Endothelial cell of umbilical vein (primary cell): ENCODE data around the gene TMEM82. TPM values are rescaled to one million over a fixed set of nuclear protein-coding genes. Genes with fewer than 3 reads are reported as not detected.

Source experiments
- BruUV-seq: library from RNA; stranded (reverse); fragments of 400-500 nt; replicated peaks from 2 replicates; lab custom pipeline; 2021; lab: Mats Ljungman, UMichigan
- CTCF ChIA-PET: fragments of 300-600, 350-600 bp; sonication (Branson Sonifier 250); formaldehyde crosslinking; loops from one replicate; lab custom pipeline; 2021; ENCODE audit warnings: antibody characterized with exemption, inconsistent platforms; lab: Charles Lee
- POLR2A ChIA-PET: fragments of 300-600, 350-600 bp; sonication (Branson Sonifier 250); formaldehyde crosslinking; loops from one replicate; lab custom pipeline; 2021; ENCODE audit warnings: antibody characterized with exemption, inconsistent platforms; lab: Charles Lee
- DNase-seq: peaks from one replicate; pipeline ENCODE4 v3.0.0-alpha.2; 2011; ENCODE audit warnings: low read depth, low spot score
- FAIRE-seq: peaks from 2 replicates; lab custom pipeline; 2011; peaks lifted over from hg19 to GRCh38; lab: Jason Lieb, UNC
- H2AFZ ChIP-seq: 2 replicates; pipeline ENCODE4 v1.6.0; 2012; ENCODE audit warnings: low read depth, low read length, control low read depth, inconsistent platforms
- H3K27ac ChIP-seq: 2 replicates; pipeline ENCODE4 v1.5.1; 2011; ENCODE audit warnings: low read depth, mild to moderate bottlenecking, control low read depth, low read length, moderate library complexity; ENCODE audit not compliant: insufficient read depth
- H3K27me3 ChIP-seq, 2 experiments: 2 replicates each; pipeline versions ENCODE4 v1.6.0 to v1.6.1; 2011; ENCODE audit warnings: low read length in 2 of 2, mixed read lengths in 1 of 2; ENCODE audit not compliant: control insufficient read depth in 2 of 2, insufficient read depth in 2 of 2
- H3K36me3 ChIP-seq, 2 experiments: 2 replicates in 1 of 2; 3 replicates in 1 of 2; pipeline ENCODE4 v1.5.1; 2011; ENCODE audit warnings: low read length in 2 of 2, mild to moderate bottlenecking in 1 of 2, moderate library complexity in 1 of 2; ENCODE audit not compliant: control insufficient read depth in 2 of 2, insufficient read depth in 2 of 2; ENCODE audit errors: extremely low read depth in 1 of 2
- H3K4me1 ChIP-seq: 3 replicates; pipeline ENCODE4 v1.5.1; 2011; ENCODE audit warnings: mild to moderate bottlenecking, low read length; ENCODE audit not compliant: control insufficient read depth, insufficient read depth; ENCODE audit errors: extremely low read depth
- H3K4me2 ChIP-seq: 2 replicates; pipeline ENCODE4 v1.6.1; 2011; ENCODE audit warnings: low read length, control low read depth, mixed read lengths; ENCODE audit not compliant: insufficient read depth
- H3K4me3 ChIP-seq, 3 experiments: fragments of 200-600 bp in 1 of 3; sonication (generic), shearing (Covaris generic) in 1 of 3; replicated peaks in 1 of 3; 2 replicates each; pipeline ENCODE4 v1.5.1; 2011 to 2016; ENCODE audit warnings: control low read depth in 3 of 3, low read length in 3 of 3, mild to moderate bottlenecking in 2 of 3, inconsistent platforms in 1 of 3, low read depth in 1 of 3, moderate library complexity in 1 of 3; ENCODE audit not compliant: insufficient read depth in 1 of 3
- H3K79me2 ChIP-seq: 2 replicates; pipeline ENCODE4 v1.6.0; 2012; ENCODE audit warnings: low read length, inconsistent platforms; ENCODE audit not compliant: control insufficient read depth, insufficient read depth
- H3K9ac ChIP-seq: replicated peaks from 2 replicates; pipeline ENCODE3; 2011; ENCODE audit warnings: low read length, control low read depth; ENCODE audit not compliant: insufficient read depth; ENCODE audit errors: extremely low read depth
- H3K9me1 ChIP-seq: replicated peaks from 3 replicates; pipeline ENCODE4 v1.6.0; 2011; ENCODE audit warnings: mild to moderate bottlenecking, low read length; ENCODE audit not compliant: control insufficient read depth, insufficient read depth; ENCODE audit errors: extremely low read depth
- H3K9me3 ChIP-seq: replicated peaks from 2 replicates; pipeline ENCODE4 v1.5.1; 2012; ENCODE audit warnings: low read length, inconsistent platforms; ENCODE audit not compliant: control insufficient read depth, insufficient read depth
- H4K20me1 ChIP-seq: replicated peaks from 2 replicates; pipeline ENCODE3; 2011; ENCODE audit warnings: mild to moderate bottlenecking, low read length; ENCODE audit not compliant: control insufficient read depth, insufficient read depth; ENCODE audit errors: extremely low read depth
- CTCF ChIP-seq, 2 donors: IDR thresholded peaks; 1 replicate in 1 of 2; 2 replicates in 1 of 2; pipeline ENCODE4 v1.5.1; 2011; ENCODE audit warnings: low read length in 2 of 2, mild to moderate bottlenecking in 2 of 2, moderate library complexity in 2 of 2, control low read depth in 1 of 2, inconsistent platforms in 1 of 2, low read depth in 1 of 2; ENCODE audit not compliant: insufficient read depth in 1 of 2; ENCODE audit errors: extremely low read depth in 1 of 2
- EZH2 ChIP-seq: IDR thresholded peaks from 2 replicates; pipeline ENCODE4 v1.6.1; 2012; ENCODE audit warnings: borderline replicate concordance, low read depth, mild to moderate bottlenecking, moderate library complexity, low read length, inconsistent platforms; ENCODE audit not compliant: severe bottlenecking
- FOS ChIP-seq: IDR thresholded peaks from 2 replicates; pipeline ENCODE4 v1.6.1; 2011; ENCODE audit warnings: mild to moderate bottlenecking, low read length, moderate library complexity, borderline replicate concordance; ENCODE audit not compliant: insufficient read depth
- GATA2 ChIP-seq: IDR thresholded peaks from 2 replicates; pipeline ENCODE4 v1.7.0; 2011; ENCODE audit warnings: low read depth, mild to moderate bottlenecking, moderate library complexity, mixed read lengths, low read length; ENCODE audit not compliant: insufficient read length, insufficient read depth
- JUN ChIP-seq: IDR thresholded peaks from 2 replicates; pipeline ENCODE4 v1.6.1; 2011; ENCODE audit warnings: borderline replicate concordance, low read depth; ENCODE audit not compliant: insufficient read length, insufficient read depth
- MAX ChIP-seq: IDR thresholded peaks from 2 replicates; pipeline ENCODE4 v1.6.1; 2011; ENCODE audit not compliant: insufficient read depth, insufficient read length
- MYC ChIP-seq: IDR thresholded peaks from one replicate; pipeline ENCODE4 v1.6.1; 2011; ENCODE audit warnings: mild to moderate bottlenecking, low read depth, low read length
- POLR2A ChIP-seq: IDR thresholded peaks from 2 replicates; pipeline ENCODE4 v1.6.1; 2012; ENCODE audit warnings: low read depth, mild to moderate bottlenecking, control low read depth, low read length
- POLR2AphosphoS5 ChIP-seq: IDR thresholded peaks from 2 replicates; pipeline ENCODE4 v1.6.1; 2012; ENCODE audit warnings: low read depth, mild to moderate bottlenecking, control low read depth, low read length, moderate library complexity; ENCODE audit not compliant: insufficient read depth
- dilution Hi-C: fragments of 300-500 bp; cut with MboI; formaldehyde crosslinking; loops from one replicate; pipeline ENCODE4 v1.15.0; 2019; ENCODE audit warnings: low sequenced_read_pairs; ENCODE audit not compliant: extremely low pct_ligation_motif_present
- intact Hi-C: fragments of 100-400 bp; cut with micrococcal nuclease; formaldehyde crosslinking; loops from one replicate; pipeline ENCODE4 v1.10.0; 2022
- polyA plus RNA-seq, 4 experiments: library from polyadenylated mRNA; depleted of rRNA in 3 of 4; stranded (reverse) in 3 of 4; unstranded in 1 of 4; fragments of >200 nt; gene quantifications; 2 replicates each; pipeline versions ENCODE4 v1.2.1 to v1.2.3, GENCODE V29; 2011 to 2012; ENCODE audit warnings: missing spikeins in 1 of 4
- total RNA-seq: library from RNA; stranded (reverse); gene quantifications from 2 replicates; pipeline ENCODE4 v1.2.3, GENCODE V29; 2021

The TMEM82 gene
- total and polyA plus RNA-seq, 2 donors (not counting 3 experiments of a cell fraction or from before 2014, with no cell fraction given), result not detected

- no peak for DNase-seq
- H3K27me3 ChIP-seq, result no peaks in the 10 kb centered on the region
- peaks cover 46% of the 10 kb centered on the region for H3K4me1 ChIP-seq
- no TSS peak for BruUV-seq
- H2AFZ ChIP-seq, result no peak overlapping the region
- no peak overlapping the region for H3K4me2 ChIP-seq
- no peak overlapping the region for H3K4me3 ChIP-seq
- no peak for FAIRE-seq
- H3K36me3 ChIP-seq, result no peaks in the 10 kb centered on the region
- intact Hi-C loops (no loop called here), dilution Hi-C loops (no loop called here)
- H3K9me3 ChIP-seq, result no peaks in the 10 kb centered on the region
- no peak overlapping the region for H3K27ac ChIP-seq
- H4K20me1 ChIP-seq, result no peaks in the 10 kb centered on the region
- ChIA-PET CTCF (no interaction called here), POLR2A (interaction anchor here (0.6 kb wide), 1 partner anchor 380 kb away, joined by 3 read pairs; no protein-coding TSS in a partner anchor)
- no peak for TF ChIP-seq JUN
- no peak for TF ChIP-seq POLR2A
- TF ChIP-seq CTCF (IDR thresholded peaks at IDR 0.05; ENCODE audit: extremely low read depth in 1 of 2, insufficient read depth in 1 of 2, low read depth in 1 of 2, low read length in 2 of 2), result no peak
- TF ChIP-seq EZH2, result no peak
- TF ChIP-seq MAX, result no peak
- no peak for TF ChIP-seq FOS
- TF ChIP-seq POLR2AphosphoS5, result no peak
- TF ChIP-seq MYC, result no peak
- no peak for TF ChIP-seq GATA2
- H3K79me2 ChIP-seq, result peaks cover 14% of the 10 kb centered on the region
- H3K9ac ChIP-seq, result no peak overlapping the region
- H3K9me1 ChIP-seq, result no peaks in the 10 kb centered on the region
Observed at GRCh38 chr1:15753776-15754175, 11.5 kb downstream of the TMEM82 start.
